Measurements from ENCODE around the gene METTL3.

DNA sequence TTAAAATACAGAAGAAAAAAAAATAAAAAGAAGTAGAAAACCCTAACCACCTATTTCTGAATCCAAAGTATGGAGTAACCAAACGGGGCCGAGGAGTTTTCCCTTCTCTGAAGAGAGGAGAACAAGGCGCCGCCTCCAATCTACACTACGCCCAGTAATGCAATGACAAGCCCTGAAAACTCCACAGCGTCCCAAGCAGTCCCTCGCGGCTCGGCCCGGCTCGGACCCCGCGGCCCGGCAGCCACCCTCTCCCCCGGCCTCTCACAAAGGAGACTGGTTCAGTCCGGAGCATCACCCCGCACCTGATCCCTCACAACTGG, 55.6 kb downstream of the METTL3 start:
- TF ChIP-seq, protein P1, sequence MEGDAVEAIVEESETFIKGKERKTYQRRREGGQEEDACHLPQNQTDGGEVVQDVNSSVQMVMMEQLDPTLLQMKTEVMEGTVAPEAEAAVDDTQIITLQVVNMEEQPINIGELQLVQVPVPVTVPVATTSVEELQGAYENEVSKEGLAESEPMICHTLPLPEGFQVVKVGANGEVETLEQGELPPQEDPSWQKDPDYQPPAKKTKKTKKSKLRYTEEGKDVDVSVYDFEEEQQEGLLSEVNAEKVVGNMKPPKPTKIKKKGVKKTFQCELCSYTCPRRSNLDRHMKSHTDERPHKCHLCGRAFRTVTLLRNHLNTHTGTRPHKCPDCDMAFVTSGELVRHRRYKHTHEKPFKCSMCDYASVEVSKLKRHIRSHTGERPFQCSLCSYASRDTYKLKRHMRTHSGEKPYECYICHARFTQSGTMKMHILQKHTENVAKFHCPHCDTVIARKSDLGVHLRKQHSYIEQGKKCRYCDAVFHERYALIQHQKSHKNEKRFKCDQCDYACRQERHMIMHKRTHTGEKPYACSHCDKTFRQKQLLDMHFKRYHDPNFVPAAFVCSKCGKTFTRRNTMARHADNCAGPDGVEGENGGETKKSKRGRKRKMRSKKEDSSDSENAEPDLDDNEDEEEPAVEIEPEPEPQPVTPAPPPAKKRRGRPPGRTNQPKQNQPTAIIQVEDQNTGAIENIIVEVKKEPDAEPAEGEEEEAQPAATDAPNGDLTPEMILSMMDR (IDR thresholded peaks at IDR 0.05; ENCODE audit: extremely low read depth in 1 of 2, insufficient read depth in 1 of 2, low read depth in 1 of 2, low read length in 2 of 2), result no peak
- no peak for TF ChIP-seq EZH2 (IDR thresholded peaks at IDR 0.05; ENCODE audit: borderline replicate concordance, low read depth, low read length, severe bottlenecking)

Measured in endothelial cell of umbilical vein (primary cell).